ENCODE measurements around the gene DHX40.

The DHX40 gene

DNA sequence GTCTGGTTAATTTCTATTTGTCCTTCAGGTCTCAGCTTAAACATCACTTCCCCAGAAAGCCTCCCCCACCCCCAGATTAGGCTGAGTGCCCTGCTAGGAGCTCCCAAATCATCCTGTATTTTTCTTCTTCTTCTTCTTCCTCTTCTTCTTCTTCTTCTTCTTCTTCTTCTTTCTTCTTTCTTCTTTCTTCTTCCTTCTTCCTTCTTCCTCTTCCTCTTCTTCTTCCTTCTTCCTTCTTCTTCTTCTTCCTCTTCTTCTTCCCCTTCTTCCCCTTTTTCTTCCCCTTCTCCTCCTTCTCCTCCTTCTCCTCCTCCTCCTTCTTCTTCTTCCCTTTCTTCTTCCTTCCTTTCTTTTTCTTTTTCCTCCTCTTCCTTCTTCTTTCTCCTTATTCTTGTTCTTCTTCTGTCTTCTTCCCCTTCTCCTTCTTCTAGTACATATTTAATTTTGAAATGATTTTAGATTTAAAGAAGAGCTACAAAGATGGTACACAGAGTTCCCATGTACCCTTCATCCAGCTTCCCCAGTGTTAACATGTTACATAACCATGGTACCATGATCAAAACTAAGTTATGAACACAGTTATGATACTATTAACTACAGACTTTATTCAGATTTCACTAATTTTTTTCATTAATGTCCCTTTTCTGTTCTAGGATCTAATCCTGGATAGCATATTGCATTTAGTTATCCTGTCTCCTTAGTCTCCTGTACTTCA is 27.1 kb upstream of the DHX40 start:
- Histone ChIP-seq H3K4me1 (ENCODE audit: low read length) (no peaks in the 10 kb centered on the region), H3K9ac (ENCODE audit: low read length) (no peak overlapping the region), H3K27ac (ENCODE audit: low read length) (no peak overlapping the region), H3K79me2 (ENCODE audit: low read length) (no peaks in the 10 kb centered on the region), H3F3A (ENCODE audit: insufficient read depth, low read length) (0 out of 2 replicates have a peak, but pooled peaks cover 3% of the 10 kb centered on the region), H3K9me3 (replicated peaks; ENCODE audit: insufficient read depth, low read length) (no peaks in the 10 kb centered on the region), H3K36me3 (replicated peaks; ENCODE audit: insufficient read depth, low read length) (no peaks in the 10 kb centered on the region), H3K27me3 (replicated peaks; ENCODE audit: insufficient read depth, low read length) (no peaks in the 10 kb centered on the region), H3K9me2 (replicated peaks; ENCODE audit: insufficient read depth, low read length) (no peaks in the 10 kb centered on the region), H3K4me3 (ENCODE audit: low read length) (no peak overlapping the region), H4K20me1 (ENCODE audit: insufficient read depth, low read length) (no peaks in the 10 kb centered on the region), H2AFZ (ENCODE audit: low read length) (no peak overlapping the region), H3K4me2 (ENCODE audit: low read depth, low read length) (no peak overlapping the region)
- DNase-seq = no peak
- TF ChIP-seq, protein P1, sequence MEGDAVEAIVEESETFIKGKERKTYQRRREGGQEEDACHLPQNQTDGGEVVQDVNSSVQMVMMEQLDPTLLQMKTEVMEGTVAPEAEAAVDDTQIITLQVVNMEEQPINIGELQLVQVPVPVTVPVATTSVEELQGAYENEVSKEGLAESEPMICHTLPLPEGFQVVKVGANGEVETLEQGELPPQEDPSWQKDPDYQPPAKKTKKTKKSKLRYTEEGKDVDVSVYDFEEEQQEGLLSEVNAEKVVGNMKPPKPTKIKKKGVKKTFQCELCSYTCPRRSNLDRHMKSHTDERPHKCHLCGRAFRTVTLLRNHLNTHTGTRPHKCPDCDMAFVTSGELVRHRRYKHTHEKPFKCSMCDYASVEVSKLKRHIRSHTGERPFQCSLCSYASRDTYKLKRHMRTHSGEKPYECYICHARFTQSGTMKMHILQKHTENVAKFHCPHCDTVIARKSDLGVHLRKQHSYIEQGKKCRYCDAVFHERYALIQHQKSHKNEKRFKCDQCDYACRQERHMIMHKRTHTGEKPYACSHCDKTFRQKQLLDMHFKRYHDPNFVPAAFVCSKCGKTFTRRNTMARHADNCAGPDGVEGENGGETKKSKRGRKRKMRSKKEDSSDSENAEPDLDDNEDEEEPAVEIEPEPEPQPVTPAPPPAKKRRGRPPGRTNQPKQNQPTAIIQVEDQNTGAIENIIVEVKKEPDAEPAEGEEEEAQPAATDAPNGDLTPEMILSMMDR (IDR thresholded peaks at IDR 0.05; ENCODE audit: low read length) = no peak
- no peak for TF ChIP-seq EZH2phosphoT487 (IDR thresholded peaks at IDR 0.05; ENCODE audit: low read length)
- no peak for TF ChIP-seq EZH2 (optimal IDR thresholded peaks at IDR 0.05; ENCODE audit: low read depth, low read length)

DNA sequence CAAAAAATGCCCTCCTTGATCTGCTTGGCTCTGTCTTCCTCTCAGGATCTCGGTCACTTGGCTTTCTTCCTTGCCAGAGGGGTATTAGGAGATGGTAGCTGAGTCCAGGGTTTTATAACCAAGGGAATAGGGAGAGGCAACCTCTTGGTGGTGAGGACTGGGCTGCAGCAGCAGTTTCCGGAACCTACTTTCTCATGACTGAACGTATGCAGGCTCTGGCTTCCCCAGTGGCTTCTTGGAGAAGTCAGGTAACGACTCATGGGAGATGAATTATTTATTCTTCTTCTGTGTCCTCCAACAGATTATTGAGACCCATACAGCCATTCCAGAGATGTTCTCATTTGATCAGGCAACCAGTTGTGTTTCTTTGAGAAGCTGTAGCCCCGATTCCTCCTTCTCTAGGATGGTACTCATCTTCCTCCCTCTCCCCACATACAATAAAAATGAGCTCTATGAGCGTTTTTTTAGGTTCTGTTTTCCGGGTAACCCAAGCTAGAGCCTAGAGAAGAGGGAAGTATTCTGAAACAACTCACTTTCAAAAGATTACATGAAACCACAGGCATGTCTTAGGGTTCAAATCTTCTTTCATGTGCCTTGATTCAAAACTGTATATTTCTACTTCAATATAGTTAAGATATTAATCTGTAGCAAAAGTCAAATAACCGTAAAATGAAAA is 22.3 kb upstream of the DHX40 start:
- Histone ChIP-seq H3K27me3 (replicated peaks; ENCODE audit: insufficient read depth, low read length) (no peaks in the 10 kb centered on the region), H3K9ac (ENCODE audit: low read length) (no peak overlapping the region), H3F3A (ENCODE audit: insufficient read depth, low read length) (no peaks in the 10 kb centered on the region), H3K36me3 (replicated peaks; ENCODE audit: insufficient read depth, low read length) (no peaks in the 10 kb centered on the region), H4K20me1 (ENCODE audit: insufficient read depth, low read length) (no peaks in the 10 kb centered on the region), H3K4me3 (ENCODE audit: low read length) (no peak overlapping the region), H2AFZ (ENCODE audit: low read length) (no peak overlapping the region), H3K27ac (ENCODE audit: low read length) (no peak overlapping the region), H3K4me2 (ENCODE audit: low read depth, low read length) (no peak overlapping the region), H3K79me2 (ENCODE audit: low read length) (no peaks in the 10 kb centered on the region), H3K9me2 (replicated peaks; ENCODE audit: insufficient read depth, low read length) (no peaks in the 10 kb centered on the region), H3K4me1 (ENCODE audit: low read length) (no peaks in the 10 kb centered on the region), H3K9me3 (replicated peaks; ENCODE audit: insufficient read depth, low read length) (no peaks in the 10 kb centered on the region)
- DNase-seq = no peak
- TF ChIP-seq EZH2phosphoT487 (IDR thresholded peaks at IDR 0.05; ENCODE audit: low read length) (no peak), EZH2 (optimal IDR thresholded peaks at IDR 0.05; ENCODE audit: low read depth, low read length) (no peak)
- TF ChIP-seq, protein P1 (IDR thresholded peaks at IDR 0.05; ENCODE audit: low read length) = no peak

DNA sequence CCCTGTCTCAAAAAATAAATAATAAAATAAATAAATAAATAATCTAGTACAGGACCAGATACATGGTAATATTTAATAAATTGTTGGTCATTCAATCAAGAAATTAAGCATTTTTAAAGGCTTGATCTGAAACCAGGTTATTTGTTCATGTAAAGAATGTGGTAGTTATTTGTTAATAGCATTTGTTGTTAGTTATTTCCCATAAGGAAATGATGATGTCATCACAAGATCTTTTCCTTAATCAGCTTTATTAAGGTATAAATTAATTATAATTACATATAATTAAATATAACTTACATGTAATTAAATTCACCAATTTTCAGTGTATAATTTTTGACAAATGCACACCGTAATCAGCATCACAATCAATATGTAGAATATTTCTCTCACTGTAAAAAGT is 19.5 kb upstream of the DHX40 start:
- DNase-seq = no peak
- Histone ChIP-seq H3K36me3 (replicated peaks; ENCODE audit: insufficient read depth, low read length) (no peaks in the 10 kb centered on the region), H3K27ac (ENCODE audit: low read length) (no peak overlapping the region), H3K4me3 (ENCODE audit: low read length) (no peak overlapping the region), H3K4me1 (ENCODE audit: low read length) (no peaks in the 10 kb centered on the region), H3K9ac (ENCODE audit: low read length) (no peak overlapping the region), H3K27me3 (replicated peaks; ENCODE audit: insufficient read depth, low read length) (no peaks in the 10 kb centered on the region), H3K9me3 (replicated peaks; ENCODE audit: insufficient read depth, low read length) (no peaks in the 10 kb centered on the region), H3K79me2 (ENCODE audit: low read length) (no peaks in the 10 kb centered on the region), H2AFZ (ENCODE audit: low read length) (no peak overlapping the region), H4K20me1 (ENCODE audit: insufficient read depth, low read length) (no peaks in the 10 kb centered on the region), H3K9me2 (replicated peaks; ENCODE audit: insufficient read depth, low read length) (no peaks in the 10 kb centered on the region), H3F3A (ENCODE audit: insufficient read depth, low read length) (no peaks in the 10 kb centered on the region), H3K4me2 (ENCODE audit: low read depth, low read length) (no peak overlapping the region)
- no peak for TF ChIP-seq EZH2 (optimal IDR thresholded peaks at IDR 0.05; ENCODE audit: low read depth, low read length)
- no peak for TF ChIP-seq EZH2phosphoT487 (IDR thresholded peaks at IDR 0.05; ENCODE audit: low read length)
- TF ChIP-seq, protein P1 (IDR thresholded peaks at IDR 0.05; ENCODE audit: low read length) = no peak
